Parathyroid adenoma (tissue), 2 donors: ENCODE data around the gene TEDC2.
"Not testable (repeated sequence)": the region's sequence is repeated elsewhere in the genome, so short reads cannot be mapped to it uniquely, and the experiment has no call there.

Experiments
- H2AFZ ChIP-seq: fragments of 300-600 bp; sonication (generic); one replicate; pipeline ENCODE4 v1.7.0; 2017; ENCODE audit warnings: antibody characterized with exemption, mild to moderate bottlenecking
- H3K27ac ChIP-seq: fragments of 300-600 bp; sonication (generic); one replicate; pipeline ENCODE4 v1.7.0; 2017
- H3K27me3 ChIP-seq: fragments of 300-600 bp; sonication (generic); one replicate; pipeline ENCODE4 v1.7.0; 2017; ENCODE audit warnings: low read length; ENCODE audit not compliant: control insufficient read depth, insufficient read depth
- H3K36me3 ChIP-seq: fragments of 300-600 bp; sonication (generic); one replicate; pipeline ENCODE4 v1.7.0; 2017; ENCODE audit warnings: low read length; ENCODE audit not compliant: control insufficient read depth, insufficient read depth
- H3K4me1 ChIP-seq: fragments of 300-600 bp; sonication (generic); one replicate; pipeline ENCODE4 v1.7.0; 2017; ENCODE audit warnings: control low read depth
- H3K4me2 ChIP-seq: fragments of 300-600 bp; sonication (generic); one replicate; pipeline ENCODE4 v1.7.0; 2017; ENCODE audit warnings: low read length
- H3K4me3 ChIP-seq: fragments of 300-600 bp; sonication (generic); one replicate; pipeline ENCODE4 v1.7.0; 2017; ENCODE audit warnings: low read depth, low read length
- H3K79me2 ChIP-seq: fragments of 300-600 bp; sonication (generic); one replicate; pipeline ENCODE4 v1.7.0; 2017; ENCODE audit warnings: control low read depth
- H3K9ac ChIP-seq: fragments of 300-600 bp; sonication (generic); one replicate; pipeline ENCODE4 v1.7.0; 2017; ENCODE audit warnings: mild to moderate bottlenecking
- H3K9me3 ChIP-seq: fragments of 300-600 bp; sonication (generic); one replicate; pipeline ENCODE4 v1.7.0; 2017; ENCODE audit warnings: low read length; ENCODE audit not compliant: control insufficient read depth
- CTCF ChIP-seq: fragments of 300-600 bp; sonication (generic); IDR thresholded peaks from one replicate; pipeline ENCODE4 v1.7.0; 2017; ENCODE audit warnings: antibody characterized with exemption, mild to moderate bottlenecking
- donor health status: primary hyperparathyroidism.

The TEDC2 gene

GRCh38 chr16:2477327-2477726, 17.4 kb downstream of the TEDC2 start:
- H3K4me2 ChIP-seq, result no peak overlapping the region
- H3K27ac ChIP-seq, result no peak overlapping the region
- H3K79me2 ChIP-seq, result peaks cover 2% of the 10 kb centered on the region
- no peaks in the 10 kb centered on the region for H3K9me3 ChIP-seq
- no peak overlapping the region for H2AFZ ChIP-seq
- no peaks in the 10 kb centered on the region for H3K27me3 ChIP-seq
- no peaks in the 10 kb centered on the region for H3K36me3 ChIP-seq
- H3K4me3 ChIP-seq, result no peak overlapping the region
- H3K9ac ChIP-seq, result no peak overlapping the region
- H3K4me1 ChIP-seq, result peaks cover 5% of the 10 kb centered on the region
- no peak for TF ChIP-seq CTCF

GRCh38 chr16:2478279-2478678, 18.4 kb downstream of the TEDC2 start:
- no peak overlapping the region for H3K4me2 ChIP-seq
- H3K27me3 ChIP-seq, result no peaks in the 10 kb centered on the region
- peaks cover 5% of the 10 kb centered on the region for H3K4me1 ChIP-seq
- H3K9ac ChIP-seq, result no peak overlapping the region
- H2AFZ ChIP-seq, result no peak overlapping the region
- no peak overlapping the region for H3K27ac ChIP-seq
- peaks cover 2% of the 10 kb centered on the region for H3K79me2 ChIP-seq
- H3K9me3 ChIP-seq, result no peaks in the 10 kb centered on the region
- TF ChIP-seq CTCF, result no peak
- H3K36me3 ChIP-seq, result no peaks in the 10 kb centered on the region
- H3K4me3 ChIP-seq, result no peak overlapping the region

GRCh38 chr16:2479996-2480395, 20.1 kb downstream of the TEDC2 start:
- H3K36me3 ChIP-seq, H3K79me2 ChIP-seq, H3K4me1 ChIP-seq, H3K27me3 ChIP-seq, H3K4me2 ChIP-seq, H3K4me3 ChIP-seq, H3K9ac ChIP-seq, H3K27ac ChIP-seq, H3K9me3 ChIP-seq, H2AFZ ChIP-seq: not testable (repeated sequence)

- Histone ChIP-seq H3K27ac (no peak overlapping the region), H3K79me2 (peaks cover 2% of the 10 kb centered on the region), H3K4me2 (no peak overlapping the region), H3K36me3 (no peaks in the 10 kb centered on the region), H2AFZ (no peak overlapping the region), H3K9me3 (no peaks in the 10 kb centered on the region), H3K4me3 (no peak overlapping the region), H3K27me3 (no peaks in the 10 kb centered on the region), H3K4me1 (peaks cover 3% of the 10 kb centered on the region), H3K9ac (no peak overlapping the region)
- no peak for TF ChIP-seq CTCF
Observed at GRCh38 chr16:2480948-2481347, 21.0 kb downstream of the TEDC2 start.

- Histone ChIP-seq H3K4me1 (no peaks in the 10 kb centered on the region), H3K9me3 (no peaks in the 10 kb centered on the region), H2AFZ (no peak overlapping the region), H3K9ac (no peak overlapping the region), H3K4me2 (no peak overlapping the region), H3K4me3 (no peak overlapping the region), H3K36me3 (no peaks in the 10 kb centered on the region), H3K79me2 (peaks cover 2% of the 10 kb centered on the region), H3K27me3 (no peaks in the 10 kb centered on the region), H3K27ac (no peak overlapping the region)
- TF ChIP-seq CTCF, result no peak
Observed at GRCh38 chr16:2481676-2482075, 21.8 kb downstream of the TEDC2 start.
